Osteocyte (in vitro differentiated cells): ENCODE results near the gene ALK. TPM values are rescaled to one million over a fixed set of nuclear protein-coding genes. Genes with fewer than 3 reads are reported as not detected.
A peak's percentile ranks its signal among the peaks of the same experiment; 100 is the strongest.

Experiments
- DNase-seq: peaks from one replicate; pipeline ENCODE4 v3.0.0; 2021; ENCODE audit warnings: mixed read lengths; ENCODE audit not compliant: unreplicated experiment; ENCODE audit errors: extremely low spot score
- H3K27ac Mint-ChIP-seq: one replicate; pipeline ENCODE4 v1.8.0; 2021; ENCODE audit warnings: mild to moderate bottlenecking, mixed read lengths; ENCODE audit not compliant: unreplicated experiment
- H3K27me3 Mint-ChIP-seq: one replicate; pipeline ENCODE4 v1.8.0; 2021; ENCODE audit warnings: mixed read lengths; ENCODE audit not compliant: unreplicated experiment
- H3K36me3 Mint-ChIP-seq: one replicate; pipeline ENCODE4 v1.8.0; 2021; ENCODE audit warnings: mixed read lengths; ENCODE audit not compliant: unreplicated experiment
- H3K4me1 Mint-ChIP-seq: one replicate; pipeline ENCODE4 v1.8.0; 2021; ENCODE audit warnings: mixed read lengths; ENCODE audit not compliant: unreplicated experiment
- H3K4me3 Mint-ChIP-seq: one replicate; pipeline ENCODE4 v1.8.0; 2021; ENCODE audit warnings: mild to moderate bottlenecking, moderate library complexity, mixed read lengths; ENCODE audit not compliant: unreplicated experiment
- H3K9me3 Mint-ChIP-seq: one replicate; pipeline ENCODE4 v1.8.0; 2021; ENCODE audit warnings: mixed read lengths; ENCODE audit not compliant: unreplicated experiment
- total RNA-seq: library from RNA; stranded (reverse); gene quantifications from 2 replicates; pipeline ENCODE4 v1.2.1, GENCODE V29; 2021
- TF ChIP-seq, protein P1 (sequence below): fragments of 200-600 bp; sonication (generic); IDR thresholded peaks from 2 replicates; pipeline ENCODE4 v1.5.0; 2021; ENCODE audit warnings: antibody characterized with exemption, mild to moderate bottlenecking, moderate library complexity

Gene ALK
- total RNA-seq, 1 donor from 2014 or later: not detected

DNA sequence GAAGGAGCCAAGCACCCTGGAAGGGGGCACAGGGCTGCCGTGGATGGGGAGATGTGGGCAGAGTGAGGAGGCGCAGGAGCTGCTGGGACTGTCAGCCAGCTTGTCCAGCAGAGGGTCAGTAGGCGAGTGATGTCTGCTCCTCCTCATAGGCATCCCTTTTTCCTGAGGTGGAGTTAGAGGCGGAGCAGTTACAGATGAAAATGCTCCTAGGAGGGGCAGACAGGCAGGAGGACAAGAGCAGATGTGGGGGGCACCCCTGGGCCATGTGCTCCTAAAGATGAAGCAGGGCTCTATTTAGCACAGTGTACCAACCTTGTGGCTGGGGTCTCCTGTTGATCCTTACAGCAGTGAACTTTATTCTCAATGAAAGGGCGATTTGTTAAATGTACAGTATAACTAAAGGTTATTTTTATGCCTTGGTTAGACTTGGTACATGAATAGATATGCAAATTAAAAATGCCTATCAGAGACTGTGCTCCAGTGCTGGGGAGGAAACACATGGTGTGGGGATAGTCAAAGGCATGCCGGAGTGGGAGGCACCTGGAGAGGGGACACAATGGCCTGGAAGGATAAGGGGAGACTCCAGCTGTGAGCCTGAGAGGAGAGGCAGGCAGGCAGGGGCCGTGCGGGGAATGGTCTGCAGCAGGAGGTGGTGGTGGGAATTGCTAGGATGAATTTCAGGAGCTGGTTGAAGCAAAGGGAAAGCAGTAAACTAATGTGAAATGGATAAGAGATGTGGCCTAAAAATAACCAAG, 630.9 kb downstream of the ALK start:
- Mint-ChIP-seq H3K4me3 (no peak overlapping the region), H3K36me3 (no peaks in the 10 kb centered on the region), H3K9me3 (no peaks in the 10 kb centered on the region), H3K27ac (no peak overlapping the region), H3K4me1 (no peaks in the 10 kb centered on the region), H3K27me3 (peaks cover 27% of the 10 kb centered on the region)
- no peak for DNase-seq
- TF ChIP-seq, protein P1, sequence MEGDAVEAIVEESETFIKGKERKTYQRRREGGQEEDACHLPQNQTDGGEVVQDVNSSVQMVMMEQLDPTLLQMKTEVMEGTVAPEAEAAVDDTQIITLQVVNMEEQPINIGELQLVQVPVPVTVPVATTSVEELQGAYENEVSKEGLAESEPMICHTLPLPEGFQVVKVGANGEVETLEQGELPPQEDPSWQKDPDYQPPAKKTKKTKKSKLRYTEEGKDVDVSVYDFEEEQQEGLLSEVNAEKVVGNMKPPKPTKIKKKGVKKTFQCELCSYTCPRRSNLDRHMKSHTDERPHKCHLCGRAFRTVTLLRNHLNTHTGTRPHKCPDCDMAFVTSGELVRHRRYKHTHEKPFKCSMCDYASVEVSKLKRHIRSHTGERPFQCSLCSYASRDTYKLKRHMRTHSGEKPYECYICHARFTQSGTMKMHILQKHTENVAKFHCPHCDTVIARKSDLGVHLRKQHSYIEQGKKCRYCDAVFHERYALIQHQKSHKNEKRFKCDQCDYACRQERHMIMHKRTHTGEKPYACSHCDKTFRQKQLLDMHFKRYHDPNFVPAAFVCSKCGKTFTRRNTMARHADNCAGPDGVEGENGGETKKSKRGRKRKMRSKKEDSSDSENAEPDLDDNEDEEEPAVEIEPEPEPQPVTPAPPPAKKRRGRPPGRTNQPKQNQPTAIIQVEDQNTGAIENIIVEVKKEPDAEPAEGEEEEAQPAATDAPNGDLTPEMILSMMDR: no peak

DNA sequence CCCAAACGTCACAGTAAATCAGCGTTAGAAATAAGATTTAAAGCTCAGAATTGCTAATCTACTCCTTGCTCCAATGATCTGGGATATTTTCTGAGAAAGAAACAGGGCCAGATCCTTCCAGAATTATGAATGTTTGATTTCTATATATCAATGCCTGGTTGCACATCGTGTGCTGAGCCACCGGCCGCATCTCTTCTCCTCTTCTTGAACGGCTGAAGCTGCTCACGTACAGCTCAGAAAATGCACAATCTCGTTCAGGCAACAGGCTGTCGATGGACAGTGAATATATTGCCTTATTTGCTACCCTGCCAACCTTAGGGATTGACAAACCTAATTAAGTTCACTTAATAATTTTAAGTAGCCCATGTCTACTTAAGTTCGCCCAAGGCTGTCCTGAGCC, 636.7 kb downstream of the ALK start:
- peaks cover 10% of the 10 kb centered on the region for H3K27me3 Mint-ChIP-seq
- H3K27ac Mint-ChIP-seq: no peak overlapping the region
- peaks cover 2% of the 10 kb centered on the region for H3K36me3 Mint-ChIP-seq
- H3K9me3 Mint-ChIP-seq: no peaks in the 10 kb centered on the region
- DNase-seq: no peak
- H3K4me3 Mint-ChIP-seq: no peak overlapping the region
- H3K4me1 Mint-ChIP-seq: peaks cover 13% of the 10 kb centered on the region
- TF ChIP-seq, protein P1: no peak

DNA sequence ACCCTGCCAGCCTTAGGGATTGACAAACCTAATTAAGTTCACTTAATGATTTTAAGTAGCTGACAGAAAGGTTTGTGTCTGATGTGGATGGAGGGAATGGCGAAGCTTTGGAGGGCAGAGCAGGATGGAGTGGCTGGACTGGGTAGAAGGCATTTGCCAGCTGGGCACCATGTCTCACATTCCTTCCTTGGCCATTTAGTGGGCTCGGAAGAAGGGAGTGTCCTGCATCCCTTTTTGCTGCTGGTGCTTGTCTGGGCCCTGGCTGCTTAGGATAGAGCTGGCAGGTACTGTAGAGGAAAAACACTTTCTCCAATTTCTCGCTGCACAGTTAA, 639.5 kb downstream of the ALK start:
- Mint-ChIP-seq H3K27me3 (peaks cover 26% of the 10 kb centered on the region), H3K27ac (no peak overlapping the region), H3K4me1 (peaks cover 13% of the 10 kb centered on the region), H3K4me3 (no peak overlapping the region), H3K36me3 (peaks cover 2% of the 10 kb centered on the region), H3K9me3 (no peaks in the 10 kb centered on the region)
- TF ChIP-seq, protein P1: no peak
- DNase-seq: no peak

DNA sequence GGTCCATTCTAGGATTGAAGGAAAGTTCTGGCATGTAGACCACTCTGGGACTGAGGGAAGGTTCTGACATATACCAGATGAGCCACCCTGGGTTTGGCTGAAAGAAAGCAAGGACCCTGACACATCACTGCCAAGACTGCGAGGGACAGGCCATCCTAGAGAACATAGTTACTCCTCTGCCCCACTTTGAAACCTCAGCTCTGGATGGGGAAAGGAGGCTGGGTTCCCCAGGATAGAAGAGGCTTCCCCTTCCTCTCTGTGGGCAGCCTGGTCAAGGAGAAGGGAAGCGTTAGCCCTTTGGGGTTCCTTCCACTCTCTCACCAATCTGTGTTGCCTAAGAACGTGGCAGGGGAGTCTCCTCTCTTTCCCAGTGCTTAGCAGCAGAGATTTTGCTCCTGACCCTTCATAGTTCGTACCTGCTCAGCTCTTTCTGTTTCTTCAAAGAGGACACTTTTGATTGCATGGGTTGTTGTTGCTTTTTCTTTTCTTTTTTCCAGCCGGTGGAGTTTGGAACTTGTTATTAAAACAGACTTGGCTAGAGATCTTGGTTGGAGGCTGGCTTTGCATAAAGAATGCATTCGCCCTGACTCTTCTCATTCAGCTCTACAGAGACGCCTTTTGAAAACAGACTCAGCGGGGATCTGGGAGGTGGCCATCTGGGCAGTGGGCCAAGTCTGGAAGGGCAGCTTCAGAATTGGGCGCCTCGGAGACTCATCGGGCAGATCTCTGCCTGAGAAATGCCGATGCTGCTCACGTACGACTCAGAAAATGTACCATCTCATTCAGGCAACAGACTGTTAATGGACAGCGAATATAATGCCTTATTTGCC, 640.1 kb downstream of the ALK start:
- TF ChIP-seq, protein P1: no peak
- Mint-ChIP-seq H3K4me3 (peak overlapping the region; percentile 54), H3K9me3 (no peaks in the 10 kb centered on the region), H3K4me1 (peaks cover 13% of the 10 kb centered on the region), H3K27me3 (peaks cover 31% of the 10 kb centered on the region), H3K36me3 (peaks cover 2% of the 10 kb centered on the region), H3K27ac (peak overlapping the region; percentile 55)
- peak; percentile 95 for DNase-seq

DNA sequence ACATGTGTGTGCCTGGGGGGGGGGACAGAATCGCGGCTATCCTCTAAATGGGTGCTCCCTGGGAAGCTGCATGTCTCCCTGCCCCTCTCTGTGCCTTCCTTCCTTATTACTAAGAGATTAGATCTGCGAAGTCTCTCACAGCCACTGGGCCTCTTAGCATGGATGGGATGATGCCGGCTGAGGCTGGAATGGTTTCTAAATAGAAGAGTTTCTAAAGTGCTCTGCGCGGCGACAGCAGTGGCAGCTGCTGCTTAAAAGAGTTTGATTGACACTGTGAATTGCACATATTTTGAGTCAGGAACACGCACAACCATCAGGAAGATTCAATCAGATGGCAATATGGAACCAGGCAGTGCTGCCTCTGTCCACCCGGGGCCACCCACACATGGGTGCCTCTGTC, 642.4 kb downstream of the ALK start:
- no peaks in the 10 kb centered on the region for H3K9me3 Mint-ChIP-seq
- no peak overlapping the region for H3K27ac Mint-ChIP-seq
- no peak overlapping the region for H3K4me3 Mint-ChIP-seq
- DNase-seq: no peak
- TF ChIP-seq, protein P1: no peak
- H3K4me1 Mint-ChIP-seq: peaks cover 13% of the 10 kb centered on the region
- peaks cover 2% of the 10 kb centered on the region for H3K36me3 Mint-ChIP-seq
- peaks cover 44% of the 10 kb centered on the region for H3K27me3 Mint-ChIP-seq
